Measurements from ENCODE around the gene CTNNA2.

CTNNA2 gene

GRCh38 chr2:79512442-79513401 lies at the start of gene CTNNA2:
Gene CTNNA2, plus strand, starts transcription at chr2:79513051.
- DNase-seq = peak; percentile 40

DNA sequence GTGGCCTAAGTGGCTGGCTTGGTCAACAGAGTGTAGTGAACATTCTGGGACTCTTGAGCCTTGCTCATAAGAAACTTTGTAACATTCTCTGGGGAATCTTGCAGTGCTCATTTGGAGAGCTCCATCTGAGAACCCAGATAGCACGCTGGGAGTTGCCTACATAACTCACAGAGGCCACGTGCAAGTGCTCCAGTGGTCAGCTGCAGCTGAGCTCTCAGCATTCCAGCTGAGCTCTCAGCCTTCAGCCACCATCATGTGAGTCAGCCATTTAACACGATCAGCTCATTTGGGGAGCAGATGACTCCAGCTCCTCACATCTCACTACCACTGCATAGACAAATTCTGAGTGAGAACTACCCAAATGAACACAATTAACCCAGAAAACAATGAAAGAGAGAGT lies 25.5 kb upstream of the CTNNA2 start:
- no peak for DNase-seq

DNA sequence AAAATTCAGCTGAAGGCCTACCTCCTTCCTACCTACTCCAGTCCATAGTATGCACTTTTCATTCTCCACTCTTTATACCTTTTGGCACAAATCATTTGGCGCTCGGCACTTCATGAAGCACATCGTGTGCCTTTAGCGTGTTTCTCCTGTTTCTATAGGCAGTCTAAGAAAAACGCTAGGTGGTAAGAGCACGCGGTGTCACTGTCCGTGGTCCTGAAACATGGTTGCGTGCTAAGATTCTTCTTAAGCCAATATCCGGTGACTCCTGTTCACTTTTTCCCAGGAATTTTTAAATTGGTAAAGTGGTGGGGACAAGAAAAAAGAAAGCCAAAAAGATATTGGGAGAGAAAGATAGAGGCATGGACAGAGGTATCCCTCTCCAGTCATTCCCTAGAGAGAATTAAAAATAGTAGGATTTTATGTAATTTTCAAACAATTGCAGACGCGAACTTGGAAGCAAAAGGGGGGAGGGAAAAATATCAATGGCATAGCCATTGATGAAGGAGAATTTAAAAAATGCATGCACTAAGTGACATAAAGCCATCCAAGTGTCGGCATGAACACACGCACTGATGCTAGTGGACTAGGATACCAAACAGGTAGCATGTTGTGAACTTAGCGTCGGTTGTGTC lies 1.4 kb upstream of the CTNNA2 start:
- DNase-seq = peak; percentile 2

- DNase-seq = no peak
These were observed 860 bp downstream of the CTNNA2 start for GRCh38 chr2:79513711-79514110.

DNA sequence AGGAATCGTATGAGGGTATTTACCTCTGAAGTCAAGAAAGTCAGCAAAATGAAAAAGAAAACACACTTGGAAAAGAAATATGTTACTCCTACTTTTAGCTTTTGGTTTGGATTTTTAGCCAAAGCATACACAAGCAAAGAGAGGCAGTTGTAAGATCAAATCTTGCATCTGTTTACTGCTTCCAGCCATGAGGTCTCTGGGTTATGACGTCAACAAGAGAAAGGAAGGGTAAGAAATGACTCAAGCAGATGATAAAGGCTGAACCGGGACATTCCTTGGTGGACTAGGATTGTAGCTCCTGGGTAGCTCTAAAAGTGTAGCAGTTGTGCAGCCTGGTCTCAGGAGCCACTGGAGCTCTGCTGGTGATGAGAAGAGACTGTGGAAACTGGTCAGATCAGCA lies 16.8 kb downstream of the CTNNA2 start:
- no peak for DNase-seq

DNA sequence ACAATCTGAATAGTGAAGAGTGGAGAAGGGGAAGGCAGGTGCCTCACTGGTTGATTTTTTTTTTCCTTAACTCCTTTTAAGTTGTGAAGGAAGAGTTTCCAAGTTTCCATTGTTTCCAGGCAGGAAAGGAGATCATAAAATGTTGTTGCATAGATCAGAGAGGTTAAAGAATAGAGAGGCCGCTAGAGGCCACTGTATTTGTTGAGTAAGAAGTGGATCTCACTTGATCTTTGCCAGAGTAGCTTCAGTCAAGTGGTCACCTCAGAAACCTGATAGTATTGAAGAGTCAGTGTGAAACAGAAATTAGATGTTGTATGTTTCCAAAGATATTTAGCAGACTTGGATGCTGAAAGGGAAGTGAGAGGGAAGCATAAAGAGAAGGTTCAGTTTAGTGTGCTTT lies 17.6 kb downstream of the CTNNA2 start:
- DNase-seq = no peak

DNA sequence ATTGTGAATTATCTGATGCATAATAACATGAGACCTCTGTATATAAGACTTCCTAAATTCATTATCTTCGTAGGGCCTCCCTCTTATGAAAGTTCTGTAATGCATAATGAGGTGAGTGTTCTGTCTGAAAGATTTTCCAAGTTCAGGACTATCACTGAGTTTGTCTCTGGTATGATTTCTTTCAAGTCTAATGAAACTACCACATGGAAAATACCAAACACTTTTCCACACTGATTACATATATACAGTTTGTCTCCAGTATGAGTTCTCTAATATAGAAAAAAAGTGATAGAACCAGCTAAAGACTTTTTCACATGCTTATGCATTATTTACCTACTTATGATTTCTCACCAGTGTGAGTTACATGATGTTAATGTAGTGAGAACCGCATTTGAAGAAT lies 34.7 kb downstream of the CTNNA2 start:
- no peak for DNase-seq

DNA sequence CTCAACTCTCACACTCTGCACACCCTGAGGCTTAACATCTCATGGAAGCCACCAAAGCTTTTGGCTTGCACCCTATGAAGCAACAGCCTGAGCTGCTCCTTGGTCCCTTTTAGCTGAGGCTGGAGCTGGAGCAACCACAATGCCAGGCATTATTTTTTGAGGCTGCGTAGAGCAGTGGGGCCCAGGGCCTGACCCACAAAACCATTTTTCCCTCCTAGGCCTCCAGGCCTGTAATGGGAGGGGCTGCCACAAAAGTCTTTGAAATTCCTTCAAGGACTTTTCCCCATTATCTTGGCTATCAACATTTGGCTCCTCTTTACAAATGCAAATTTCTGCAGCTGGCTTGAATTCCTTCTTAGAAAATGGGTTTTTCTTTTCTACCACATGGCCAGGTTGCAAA lies 39.8 kb downstream of the CTNNA2 start:
- DNase-seq = no peak

DNA sequence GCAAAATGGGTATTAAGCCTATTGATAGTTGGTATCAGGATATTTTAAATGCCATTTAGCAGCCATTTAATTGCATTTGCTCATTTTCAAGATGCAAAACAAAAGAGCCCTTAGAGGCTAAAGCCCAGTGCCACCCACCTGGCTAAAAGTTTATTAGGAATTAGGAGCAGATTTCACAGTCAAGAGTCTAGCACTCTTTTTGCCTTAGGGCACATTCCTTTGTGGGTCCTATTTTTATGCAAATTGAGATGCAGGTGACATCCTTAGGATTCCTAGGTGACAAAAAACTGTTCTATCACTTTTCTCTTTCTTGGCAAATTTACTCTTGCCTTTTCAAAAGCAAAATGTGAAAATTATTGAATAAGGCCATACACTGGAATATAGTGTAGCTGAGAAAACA lies 42.0 kb downstream of the CTNNA2 start:
- DNase-seq = no peak

GRCh38 chr2:79564065-79564464 lies 51.2 kb downstream of the CTNNA2 start:
- no peak for DNase-seq

DNA sequence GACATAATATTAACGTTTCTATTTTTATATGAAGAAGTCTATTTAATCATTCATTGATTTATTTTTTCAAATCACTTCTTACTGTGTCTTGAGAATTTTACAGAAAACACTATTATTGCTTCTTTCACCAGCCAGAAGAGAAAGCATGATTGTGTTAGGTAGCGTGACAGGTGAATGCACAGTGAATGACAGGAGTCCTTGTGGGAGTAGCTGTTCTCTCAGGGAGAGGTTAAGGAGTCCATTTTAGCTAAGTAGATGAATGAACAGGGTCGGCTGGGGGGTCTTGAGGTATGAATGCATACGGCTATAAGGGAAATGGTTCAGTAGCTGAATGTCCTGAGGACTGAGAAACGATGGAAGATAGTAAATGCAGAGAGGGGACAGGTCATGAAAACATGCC lies 56.2 kb downstream of the CTNNA2 start:
- DNase-seq = no peak

GRCh38 chr2:79573895-79574674 lies 61.2 kb downstream of the CTNNA2 start:
- no peak for DNase-seq

- DNase-seq = no peak
These were observed 63.6 kb downstream of the CTNNA2 start for GRCh38 chr2:79576451-79576850.

DNA sequence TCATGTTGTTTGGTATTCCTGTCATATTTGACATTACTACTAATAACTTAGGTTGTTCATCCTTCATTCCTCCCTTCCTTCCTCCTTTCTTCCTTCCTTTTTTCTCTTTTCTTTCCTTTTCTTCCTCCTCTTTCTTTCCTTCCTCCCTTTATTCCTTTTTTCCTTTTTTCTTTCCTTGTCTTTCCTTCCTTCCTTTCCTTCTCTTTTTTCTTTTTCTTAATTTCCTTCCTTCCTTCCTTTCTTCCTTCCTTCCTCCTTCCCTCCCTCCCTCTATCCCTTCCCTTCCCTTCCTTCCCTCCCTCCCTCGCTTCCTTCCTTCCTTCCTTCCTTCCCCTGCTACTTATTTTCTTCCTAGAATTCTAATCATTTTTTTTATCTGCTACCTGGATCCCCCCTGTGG lies 66.1 kb downstream of the CTNNA2 start:
- DNase-seq = no peak

GRCh38 chr2:79580175-79580574 lies 67.3 kb downstream of the CTNNA2 start:
- no peak for DNase-seq

DNA sequence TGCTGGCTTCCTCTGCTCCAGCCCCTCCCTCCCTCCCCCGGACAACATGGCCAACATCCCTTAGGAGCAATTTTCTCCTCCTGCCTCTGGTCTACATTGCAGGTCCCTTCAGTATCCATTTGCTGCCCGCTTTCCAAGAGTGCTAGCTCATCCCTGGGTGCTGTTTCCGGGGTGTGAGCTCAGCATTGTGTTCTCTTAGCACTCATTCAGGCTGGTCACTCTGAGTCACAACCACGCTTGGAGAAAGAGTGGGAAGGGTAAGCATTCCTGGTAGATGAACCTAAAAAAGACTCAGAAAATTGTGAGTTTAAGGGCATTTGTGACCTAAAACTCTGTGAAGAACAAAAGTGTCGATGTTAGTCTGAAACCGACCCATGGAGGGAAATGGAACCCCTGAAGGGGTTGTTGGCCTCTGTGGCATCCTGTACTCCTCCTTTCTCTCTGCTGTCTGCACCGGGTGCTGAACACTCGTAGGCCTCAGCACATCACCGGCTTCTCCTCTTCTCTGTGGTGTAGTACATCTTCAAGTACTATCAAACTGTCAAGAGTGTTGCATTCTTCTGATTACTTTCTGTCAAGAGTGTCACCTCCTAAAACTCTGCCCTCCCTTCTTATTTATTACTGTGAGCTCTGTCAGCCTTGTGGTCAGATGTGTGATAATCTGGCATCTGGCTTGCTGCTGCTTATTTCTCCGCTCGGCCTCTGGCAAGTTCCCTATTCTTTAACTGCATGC lies 73.0 kb downstream of the CTNNA2 start:
- DNase-seq = no peak

DNA sequence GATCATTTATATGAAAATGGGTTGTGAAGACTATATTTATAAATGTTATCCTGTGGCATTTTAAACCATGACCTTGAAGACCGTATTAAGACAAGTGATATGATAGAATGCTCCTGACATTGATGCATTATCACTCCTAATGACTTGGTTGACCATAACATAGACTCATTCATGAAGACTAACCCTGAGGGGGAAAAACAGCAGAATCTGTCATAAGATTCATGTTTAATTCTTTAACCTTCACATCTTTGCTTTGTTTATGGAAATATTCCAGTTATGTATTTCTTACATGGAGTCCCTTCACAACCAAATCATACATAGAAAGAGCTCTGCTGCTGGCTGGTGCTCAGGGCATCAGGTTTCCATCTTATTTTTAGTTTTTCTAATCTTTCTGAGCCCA lies 78.4 kb downstream of the CTNNA2 start:
- DNase-seq = no peak

GRCh38 chr2:79593237-79593867 lies 80.5 kb downstream of the CTNNA2 start:
- no peak for DNase-seq

GRCh38 chr2:79596403-79596802 lies 83.6 kb downstream of the CTNNA2 start:
- no peak for DNase-seq

- DNase-seq = no peak
These were observed 91.9 kb downstream of the CTNNA2 start for GRCh38 chr2:79604748-79605147.

DNA sequence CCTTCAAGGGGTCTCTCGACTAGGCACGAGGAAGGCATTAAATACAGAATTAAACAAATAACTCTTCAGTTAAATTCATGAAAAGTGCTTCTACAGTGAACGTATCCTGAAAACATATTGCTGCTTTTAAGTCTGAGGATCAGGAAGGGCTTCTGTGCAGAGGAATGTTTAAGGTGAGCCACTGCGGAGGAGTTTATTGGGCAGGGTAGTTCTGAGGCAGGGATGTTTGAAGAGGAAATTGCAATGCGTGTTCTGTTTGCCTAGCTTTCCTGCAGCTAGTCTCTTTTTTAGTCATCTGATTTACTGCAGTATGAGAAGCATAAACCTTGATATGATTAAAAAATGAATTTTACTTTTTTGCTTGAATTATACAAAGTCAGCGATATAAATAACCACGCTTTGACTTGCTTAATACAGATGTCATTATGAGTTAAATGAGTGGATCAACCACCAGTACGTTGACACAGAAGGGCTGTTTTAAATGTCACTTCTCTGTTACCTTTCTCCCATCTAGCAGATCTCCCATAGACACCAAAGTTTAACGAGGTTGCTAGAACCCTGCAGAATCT lies 98.7 kb downstream of the CTNNA2 start:
- DNase-seq = no peak

DNA sequence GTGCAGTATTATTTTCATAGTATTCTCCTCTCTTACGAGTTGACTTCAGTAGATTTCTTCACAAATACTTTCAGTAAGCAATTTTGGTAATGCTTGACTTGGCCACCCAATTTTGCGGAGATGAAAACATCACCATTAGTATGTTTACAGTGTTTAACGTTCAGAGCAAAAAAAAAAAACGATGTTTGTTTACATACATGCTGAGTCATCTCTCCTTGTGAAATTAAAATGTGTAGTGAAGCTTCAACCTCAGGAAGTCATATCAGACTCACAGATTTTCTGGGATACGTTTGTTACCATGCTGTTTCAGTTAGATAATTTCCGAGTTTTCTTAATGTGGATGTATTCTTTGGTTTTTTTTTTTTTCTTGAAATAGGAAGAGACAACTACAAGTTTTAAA lies 100.1 kb downstream of the CTNNA2 start:
- DNase-seq = no peak
